ENCODE measurements around the gene GALNT13. TPM values are rescaled to one million over a fixed set of nuclear protein-coding genes. Genes with fewer than 3 reads are reported as not detected.

Gene GALNT13
- total RNA-seq, 2 donors from 2014 or later: not detected

DNA sequence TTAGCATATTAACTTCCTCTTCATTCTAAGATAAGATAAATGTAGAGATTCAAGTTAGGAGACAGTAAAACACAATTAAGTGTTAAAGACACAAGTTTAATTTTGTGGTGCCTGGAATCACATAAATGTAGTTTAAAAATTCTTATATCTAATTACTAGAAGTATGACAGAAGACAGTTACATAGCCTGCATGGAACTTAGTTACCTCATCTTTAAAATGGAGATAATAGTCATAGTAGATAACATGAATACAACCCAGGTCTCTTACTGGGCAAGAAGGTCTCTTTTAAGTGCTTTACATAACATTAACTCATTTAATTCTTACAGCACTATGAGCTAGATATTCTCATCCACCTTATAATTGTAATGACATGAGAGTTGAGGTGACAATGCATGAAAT lies 15.1 kb downstream of the GALNT13 start:
- H3K27ac Mint-ChIP-seq: no peak overlapping the region
- no peak for DNase-seq
- H3K4me1 Mint-ChIP-seq (ENCODE audit: low read depth): no peaks in the 10 kb centered on the region
- no peak overlapping the region for H3K4me3 Mint-ChIP-seq
- ATAC-seq (replicated peaks in 1 of 2): no peak
- no peaks in the 10 kb centered on the region for H3K27me3 Mint-ChIP-seq (ENCODE audit: low read depth)
- H3K9me3 Mint-ChIP-seq: peaks cover 3 to 5% of the 10 kb centered on the region in 2 donors
- no peaks in the 10 kb centered on the region for H3K36me3 Mint-ChIP-seq (ENCODE audit: insufficient read depth in 2 of 2)

DNA sequence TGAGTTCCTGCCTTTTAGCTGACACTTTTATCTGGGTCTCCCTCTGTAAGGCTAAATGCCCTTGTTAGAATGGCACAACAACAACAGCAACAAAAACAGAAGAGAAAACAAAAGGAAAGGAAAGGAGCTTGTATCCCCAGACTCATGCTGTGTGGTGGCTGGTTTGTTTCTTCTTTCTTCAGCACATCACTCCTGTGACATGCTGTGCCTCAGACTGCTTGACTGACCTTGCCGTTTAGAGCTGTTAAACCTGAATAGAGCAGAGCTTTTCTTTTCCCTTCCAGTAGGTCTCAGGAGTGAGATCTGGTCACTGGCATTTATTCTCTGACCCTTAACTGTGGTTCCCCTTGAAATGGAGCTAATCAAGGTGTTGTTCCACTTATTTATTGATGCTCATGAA lies 18.9 kb downstream of the GALNT13 start:
- DNase-seq: no peak
- H3K4me3 Mint-ChIP-seq: no peak overlapping the region
- no peaks in the 10 kb centered on the region for H3K27me3 Mint-ChIP-seq (ENCODE audit: low read depth)
- no peaks in the 10 kb centered on the region for H3K4me1 Mint-ChIP-seq (ENCODE audit: low read depth)
- peaks cover 3 to 4% of the 10 kb centered on the region in 2 donors for H3K9me3 Mint-ChIP-seq
- ATAC-seq (replicated peaks in 1 of 2): no peak
- no peaks in the 10 kb centered on the region for H3K36me3 Mint-ChIP-seq (ENCODE audit: insufficient read depth in 2 of 2)
- H3K27ac Mint-ChIP-seq: no peak overlapping the region

DNA sequence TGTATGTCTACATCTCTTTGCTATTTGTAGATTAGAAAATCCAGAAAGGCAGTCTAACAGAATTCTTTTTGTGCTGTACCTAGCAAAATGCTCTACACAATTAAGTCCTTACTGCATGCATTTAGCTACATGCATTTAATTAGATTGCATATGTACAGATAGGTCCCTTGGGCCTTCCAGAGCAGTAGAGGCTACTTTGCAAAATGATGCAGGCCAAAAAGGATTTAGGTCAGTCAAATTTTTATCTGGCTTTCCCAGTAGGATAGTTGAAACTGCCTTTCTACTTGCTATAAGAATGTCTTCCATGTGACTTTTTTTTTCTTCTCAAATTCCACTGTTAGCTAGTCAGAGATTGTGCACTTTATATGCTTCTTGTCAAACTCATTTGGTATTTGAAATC lies 19.3 kb downstream of the GALNT13 start:
- DNase-seq: no peak

DNA sequence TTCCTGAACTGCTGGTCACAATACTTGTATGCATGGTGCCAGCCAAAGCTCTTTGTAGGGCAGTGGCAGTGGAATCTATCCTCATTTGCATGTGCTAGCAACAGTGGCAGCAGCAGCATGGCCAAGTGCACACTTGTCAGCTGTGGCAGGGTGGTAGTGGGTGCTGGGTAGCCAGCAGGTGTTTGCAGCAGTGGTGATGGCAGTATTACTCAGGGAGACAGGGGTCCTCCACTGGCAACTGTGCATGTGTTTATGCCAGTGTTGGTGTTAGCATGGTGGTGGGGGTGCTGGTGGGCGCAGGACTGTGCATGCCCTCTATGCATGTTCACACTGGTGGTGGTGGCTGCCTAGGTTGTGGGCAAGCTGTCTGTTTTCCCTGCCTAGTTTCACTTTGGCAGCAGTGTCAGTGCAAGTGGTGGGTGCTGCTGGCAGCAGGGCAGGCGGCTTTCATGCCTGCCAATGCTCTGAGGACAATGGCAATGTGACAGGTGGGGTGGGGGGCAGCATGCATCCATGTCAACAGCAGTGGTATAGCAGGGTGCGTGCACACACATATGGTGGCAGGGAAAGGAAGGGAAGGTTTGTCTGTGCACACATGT lies 41.2 kb downstream of the GALNT13 start:
- Mint-ChIP-seq H3K36me3 (ENCODE audit: insufficient read depth in 2 of 2) (no peaks in the 10 kb centered on the region), H3K4me3 (no peak overlapping the region), H3K27me3 (ENCODE audit: low read depth) (no peaks in the 10 kb centered on the region), H3K9me3 (peaks cover 8 to 16% of the 10 kb centered on the region in 2 donors), H3K4me1 (ENCODE audit: low read depth) (no peaks in the 10 kb centered on the region), H3K27ac (no peak overlapping the region)
- DNase-seq: no peak
- no peak for ATAC-seq (replicated peaks in 1 of 2)

More for the DNA sequence above, 19.3 kb downstream of the GALNT13 start:
- Mint-ChIP-seq H3K27me3 (ENCODE audit: low read depth) (no peaks in the 10 kb centered on the region), H3K27ac (no peak overlapping the region), H3K4me1 (ENCODE audit: low read depth) (no peaks in the 10 kb centered on the region), H3K36me3 (ENCODE audit: insufficient read depth in 2 of 2) (no peaks in the 10 kb centered on the region), H3K9me3 (peaks cover 1 to 4% of the 10 kb centered on the region in 2 donors), H3K4me3 (no peak overlapping the region)
- no peak for ATAC-seq (replicated peaks in 1 of 2)

DNA sequence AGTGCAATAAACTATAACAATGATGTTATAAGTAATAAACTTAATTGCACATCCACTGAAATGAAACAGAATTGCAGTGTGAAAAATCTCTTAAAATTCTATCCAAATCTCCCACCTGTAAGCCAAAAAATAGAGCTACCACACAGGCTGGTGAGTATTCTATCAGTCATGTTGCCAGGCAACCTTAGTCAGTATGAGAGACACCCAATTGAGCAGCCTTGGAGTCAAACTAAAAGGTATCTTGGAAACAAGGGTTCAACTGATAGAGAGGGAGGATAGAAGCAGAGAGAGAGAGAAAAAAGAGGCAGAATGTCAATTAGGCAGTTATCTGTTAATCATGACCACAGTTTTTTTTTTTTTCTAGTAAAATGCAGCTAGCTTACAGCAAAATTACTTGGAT lies 45.8 kb downstream of the GALNT13 start:
- no peak for DNase-seq
- no peaks in the 10 kb centered on the region for H3K27me3 Mint-ChIP-seq (ENCODE audit: low read depth)
- ATAC-seq (replicated peaks in 1 of 2): no peak
- no peak overlapping the region for H3K27ac Mint-ChIP-seq
- no peaks in the 10 kb centered on the region for H3K36me3 Mint-ChIP-seq (ENCODE audit: insufficient read depth in 2 of 2)
- no peaks in the 10 kb centered on the region for H3K4me1 Mint-ChIP-seq (ENCODE audit: low read depth)
- peaks cover 0 to 2% of the 10 kb centered on the region in 2 donors for H3K9me3 Mint-ChIP-seq
- H3K4me3 Mint-ChIP-seq: no peak overlapping the region

DNA sequence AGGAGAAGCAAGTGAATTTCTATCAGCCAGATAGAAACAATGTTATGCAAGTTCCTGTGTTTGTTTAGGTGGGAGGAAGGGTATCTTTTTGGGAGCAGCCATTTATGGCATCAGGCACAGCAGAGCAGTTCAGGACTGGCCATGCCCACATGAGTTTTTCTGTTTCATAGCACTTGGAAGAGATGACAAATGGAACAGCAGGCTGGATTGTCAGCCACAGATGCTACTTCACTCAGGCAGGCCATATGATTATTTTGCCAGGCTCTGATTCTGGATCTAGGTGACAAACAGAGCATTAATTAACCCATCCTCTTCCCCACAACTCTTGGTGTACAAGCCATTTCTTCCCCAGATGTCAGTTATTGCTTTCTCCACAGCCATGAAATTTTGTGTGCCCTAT lies 63.8 kb downstream of the GALNT13 start:
- H3K4me3 Mint-ChIP-seq: no peak overlapping the region
- H3K27me3 Mint-ChIP-seq (ENCODE audit: low read depth): no peaks in the 10 kb centered on the region
- no peaks in the 10 kb centered on the region for H3K4me1 Mint-ChIP-seq (ENCODE audit: low read depth)
- DNase-seq (no peak), ATAC-seq (replicated peaks in 1 of 2) (no peak)
- no peaks in the 10 kb centered on the region for H3K36me3 Mint-ChIP-seq (ENCODE audit: insufficient read depth in 2 of 2)
- no peak overlapping the region for H3K27ac Mint-ChIP-seq
- peaks cover 8 to 13% of the 10 kb centered on the region in 2 donors for H3K9me3 Mint-ChIP-seq

DNA sequence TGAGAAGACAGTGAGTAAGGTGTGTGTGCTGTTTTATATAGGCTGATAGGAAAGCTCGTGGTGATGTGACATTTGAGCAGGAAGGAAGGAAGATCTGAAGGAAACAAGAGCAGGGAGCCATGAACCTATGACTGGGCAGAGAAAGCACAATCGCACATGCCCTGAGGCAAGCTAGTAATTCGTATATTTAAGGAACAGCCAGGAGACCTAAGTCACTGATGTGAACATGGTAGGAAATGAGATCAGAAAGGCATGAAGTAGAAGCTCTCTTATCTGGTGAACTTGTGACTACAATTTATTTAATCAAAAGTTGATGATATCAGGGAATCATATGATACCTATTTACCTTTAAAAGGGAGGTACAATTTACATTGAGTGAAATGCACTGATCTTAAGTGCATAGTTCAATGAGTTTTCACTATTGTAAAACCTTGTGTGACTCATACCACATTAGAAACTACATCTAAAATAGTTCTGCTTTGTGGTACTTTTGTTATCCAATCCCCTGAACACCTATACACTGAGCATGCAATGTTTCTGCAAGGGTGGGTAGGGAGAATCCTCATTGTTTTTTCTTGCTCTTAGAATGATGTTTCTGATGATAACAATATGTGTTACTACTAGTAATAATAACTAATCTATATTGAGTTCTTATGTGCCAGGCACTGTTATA lies 67.5 kb downstream of the GALNT13 start:
- DNase-seq (no peak), ATAC-seq (replicated peaks in 1 of 2) (no peak)
- Mint-ChIP-seq H3K36me3 (ENCODE audit: insufficient read depth in 2 of 2) (no peaks in the 10 kb centered on the region), H3K9me3 (peaks cover 4 to 7% of the 10 kb centered on the region in 2 donors), H3K4me1 (ENCODE audit: low read depth) (no peaks in the 10 kb centered on the region), H3K27ac (no peak overlapping the region), H3K27me3 (ENCODE audit: low read depth) (no peaks in the 10 kb centered on the region), H3K4me3 (no peak overlapping the region)

DNA sequence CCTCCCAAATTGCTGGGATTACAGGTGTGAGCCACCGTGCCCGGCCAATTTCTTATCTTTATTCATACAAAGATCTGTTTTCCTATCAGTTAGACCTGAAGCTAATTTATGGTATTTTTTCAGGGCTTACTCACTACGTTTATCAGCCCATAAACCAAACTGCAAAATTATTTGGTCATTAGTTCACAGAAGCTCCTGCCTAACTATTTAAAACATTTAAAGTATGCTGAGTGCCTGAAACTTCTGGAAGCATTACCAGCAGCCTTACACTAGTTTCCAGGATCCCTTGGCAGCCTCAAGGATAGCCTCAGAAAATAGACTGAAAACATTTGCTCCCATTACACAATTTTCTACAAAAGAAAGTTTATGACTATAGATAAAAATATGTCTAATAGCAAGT lies 68.8 kb downstream of the GALNT13 start:
- Mint-ChIP-seq H3K27me3 (ENCODE audit: low read depth) (no peaks in the 10 kb centered on the region), H3K36me3 (ENCODE audit: insufficient read depth in 2 of 2) (no peaks in the 10 kb centered on the region), H3K4me1 (ENCODE audit: low read depth) (no peaks in the 10 kb centered on the region), H3K9me3 (peaks cover 5 to 10% of the 10 kb centered on the region in 2 donors), H3K4me3 (no peak overlapping the region), H3K27ac (no peak overlapping the region)
- DNase-seq (no peak), ATAC-seq (replicated peaks in 1 of 2) (no peak)

DNA sequence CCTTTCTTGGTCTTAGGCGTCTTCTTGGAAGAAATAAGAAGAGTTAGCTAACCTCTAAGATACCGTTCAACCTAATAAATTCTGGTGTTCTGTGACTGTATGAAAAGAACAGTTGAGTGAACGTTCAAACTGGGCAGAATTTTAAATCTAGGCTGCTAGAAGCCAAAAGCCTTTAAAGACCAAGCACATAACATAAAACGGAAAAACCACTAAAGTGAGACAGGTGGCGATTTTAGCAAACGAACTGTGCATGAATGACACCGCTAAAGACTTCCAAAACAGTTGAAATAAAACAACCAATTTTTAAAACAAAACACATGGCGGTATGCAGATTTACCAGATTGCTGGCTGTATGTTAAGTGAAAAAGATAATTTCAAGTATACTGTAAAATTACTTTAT lies 73.1 kb downstream of the GALNT13 start:
- peaks cover 5 to 10% of the 10 kb centered on the region in 2 donors for H3K9me3 Mint-ChIP-seq
- ATAC-seq (replicated peaks in 1 of 2) (no peak), DNase-seq (no peak)
- H3K27me3 Mint-ChIP-seq (ENCODE audit: low read depth): no peaks in the 10 kb centered on the region
- no peak overlapping the region for H3K27ac Mint-ChIP-seq
- H3K36me3 Mint-ChIP-seq (ENCODE audit: insufficient read depth in 2 of 2): no peaks in the 10 kb centered on the region
- H3K4me3 Mint-ChIP-seq: no peak overlapping the region
- H3K4me1 Mint-ChIP-seq (ENCODE audit: low read depth): no peaks in the 10 kb centered on the region

DNA sequence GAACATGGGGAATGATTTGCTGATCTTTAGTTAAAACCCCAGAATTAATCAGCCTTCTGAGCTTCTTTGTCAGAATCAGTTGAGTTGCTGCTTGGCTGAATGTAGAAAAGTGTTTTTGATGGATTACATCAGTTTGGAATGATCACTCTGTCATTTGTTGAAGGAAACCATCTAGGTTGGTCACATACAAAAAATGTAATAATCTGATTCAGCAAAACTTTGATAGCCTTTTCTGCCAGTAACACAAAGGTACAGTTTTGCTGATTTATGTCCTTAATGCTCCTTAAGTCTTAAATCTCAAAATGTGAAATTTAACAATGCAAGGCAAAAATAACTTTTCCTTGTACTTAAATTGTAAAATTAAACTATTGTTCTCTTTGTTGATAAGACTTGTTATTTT lies 74.3 kb downstream of the GALNT13 start:
- H3K4me1 Mint-ChIP-seq (ENCODE audit: low read depth): no peaks in the 10 kb centered on the region
- no peaks in the 10 kb centered on the region for H3K36me3 Mint-ChIP-seq (ENCODE audit: insufficient read depth in 2 of 2)
- ATAC-seq (replicated peaks in 1 of 2) (no peak), DNase-seq (no peak)
- H3K4me3 Mint-ChIP-seq: no peak overlapping the region
- H3K27me3 Mint-ChIP-seq (ENCODE audit: low read depth): no peaks in the 10 kb centered on the region
- no peak overlapping the region for H3K27ac Mint-ChIP-seq
- peaks cover 5 to 10% of the 10 kb centered on the region in 2 donors for H3K9me3 Mint-ChIP-seq

DNA sequence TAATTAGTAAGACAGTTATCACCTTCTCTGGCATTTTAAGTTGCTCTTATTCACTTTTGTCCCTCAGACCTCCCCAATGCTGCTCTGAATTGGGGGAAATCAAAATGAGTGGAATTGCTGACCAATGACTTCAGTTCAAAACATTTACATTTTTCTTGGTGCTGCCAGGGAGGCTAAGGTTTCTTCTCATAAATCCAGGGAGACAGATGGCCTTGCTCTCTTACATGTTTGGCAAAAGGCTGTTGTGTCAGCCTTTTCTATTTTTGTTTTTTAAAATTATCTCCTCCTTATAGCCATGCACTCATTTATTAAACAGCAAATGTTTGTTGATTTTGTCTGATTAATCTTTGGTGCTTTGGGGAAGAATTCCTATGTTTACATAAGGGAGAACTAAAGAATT lies 82.0 kb downstream of the GALNT13 start:
- H3K4me1 Mint-ChIP-seq (ENCODE audit: low read depth): no peaks in the 10 kb centered on the region
- no peak for ATAC-seq (replicated peaks in 1 of 2)
- H3K9me3 Mint-ChIP-seq: peaks cover 3 to 4% of the 10 kb centered on the region in 2 donors
- no peak overlapping the region for H3K27ac Mint-ChIP-seq
- no peaks in the 10 kb centered on the region for H3K27me3 Mint-ChIP-seq (ENCODE audit: low read depth)
- no peak overlapping the region for H3K4me3 Mint-ChIP-seq
- H3K36me3 Mint-ChIP-seq (ENCODE audit: insufficient read depth in 2 of 2): no peaks in the 10 kb centered on the region
- DNase-seq: no peak

DNA sequence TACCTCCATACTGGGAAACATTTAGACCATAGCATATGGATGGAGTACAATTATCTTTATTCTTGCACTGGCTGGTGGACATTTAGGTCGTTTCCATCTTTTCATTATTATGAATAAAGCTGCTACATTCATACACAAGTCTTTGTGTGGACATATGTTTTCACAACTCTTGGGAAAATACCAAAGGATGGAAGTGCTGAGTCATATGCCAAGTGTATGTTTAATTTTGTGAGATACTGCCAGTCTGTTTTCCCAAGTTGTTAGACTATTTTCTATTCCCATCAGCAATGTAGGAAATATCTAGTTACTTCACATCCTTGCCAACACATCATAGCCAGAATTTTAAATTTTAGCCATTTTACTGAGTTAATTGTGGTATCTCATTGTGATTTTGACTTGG lies 91.5 kb downstream of the GALNT13 start:
- Mint-ChIP-seq H3K27me3 (ENCODE audit: low read depth) (no peaks in the 10 kb centered on the region), H3K27ac (no peak overlapping the region), H3K4me1 (ENCODE audit: low read depth) (no peaks in the 10 kb centered on the region), H3K36me3 (ENCODE audit: insufficient read depth in 2 of 2) (no peaks in the 10 kb centered on the region), H3K9me3 (peaks cover 3 to 7% of the 10 kb centered on the region in 2 donors), H3K4me3 (no peak overlapping the region)
- no peak for ATAC-seq (replicated peaks in 1 of 2)
- no peak for DNase-seq

DNA sequence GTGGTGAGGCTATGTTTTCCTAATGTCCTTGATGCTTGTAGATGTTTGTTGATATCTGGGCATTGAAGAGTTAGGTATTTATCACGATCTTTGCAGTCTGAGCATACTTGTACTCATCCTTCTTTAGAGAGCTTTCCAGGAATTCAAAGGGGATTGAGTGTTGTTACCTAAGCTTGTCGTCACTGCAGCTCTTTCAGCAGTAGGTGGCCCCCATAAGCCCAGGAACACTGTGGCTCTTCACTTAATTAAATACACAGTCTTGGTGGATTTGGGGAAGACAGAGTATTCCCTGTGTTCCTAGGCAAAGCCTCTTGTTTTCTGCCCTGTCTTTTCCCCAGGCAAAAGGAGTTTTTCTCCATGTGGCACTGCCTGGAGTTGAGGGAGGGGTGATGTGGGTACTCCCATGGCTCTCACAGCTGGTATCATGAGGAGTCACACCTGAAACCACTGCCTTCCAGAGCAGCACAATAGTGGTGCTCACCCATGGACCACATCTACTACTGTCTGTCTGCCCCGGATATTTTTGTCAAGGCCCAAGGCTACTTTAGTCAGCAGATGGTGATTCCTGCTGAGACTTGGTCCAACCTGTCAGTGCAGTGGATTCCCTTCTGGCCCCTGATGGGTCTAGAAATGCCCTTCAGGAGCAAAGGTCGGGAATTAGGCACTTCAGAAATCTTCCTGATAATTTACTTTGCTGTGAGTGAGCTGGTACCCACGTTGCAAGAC lies 95.7 kb downstream of the GALNT13 start:
- Mint-ChIP-seq H3K36me3 (ENCODE audit: insufficient read depth in 2 of 2) (peaks cover 0 to 2% of the 10 kb centered on the region in 2 donors), H3K9me3 (peaks cover 6 to 11% of the 10 kb centered on the region in 2 donors), H3K27ac (no peak overlapping the region), H3K4me3 (no peak overlapping the region), H3K27me3 (ENCODE audit: low read depth) (no peaks in the 10 kb centered on the region), H3K4me1 (ENCODE audit: low read depth) (no peaks in the 10 kb centered on the region)
- ATAC-seq (replicated peaks in 1 of 2) (no peak), DNase-seq (no peak)

All from activated T-cell treated with anti-CD3 and anti-CD28 coated beads, Interleukin-2, amount 50 U/mL, for 72 hours (primary cell).